ENCODE measurements around the gene FNBP1.

- no peak for TF ChIP-seq CTCF (IDR thresholded peaks at IDR 0.05)
- TF ChIP-seq EP300 (IDR thresholded peaks at IDR 0.05) = no peak
- no peak for TF ChIP-seq POLR2A (IDR thresholded peaks at IDR 0.05)
Observed at GRCh38 chr9:130054325-130054786, 11.4 kb upstream of the FNBP1 start.
